ENCODE data around the gene TARS3. TPM values are rescaled to one million over a fixed set of nuclear protein-coding genes. Genes with fewer than 3 reads are reported as not detected.
"Not testable (repeated sequence)": the region's sequence is repeated elsewhere in the genome, so short reads cannot be mapped to it uniquely, and the experiment has no call there.

TARS3 gene
- total RNA-seq: 10 to 100 TPM in 1 of 2 experiments, 1 to 10 TPM in 1; 10.0 to 10.7 TPM
- 17.7 TPM for polyA plus RNA-seq

DNA sequence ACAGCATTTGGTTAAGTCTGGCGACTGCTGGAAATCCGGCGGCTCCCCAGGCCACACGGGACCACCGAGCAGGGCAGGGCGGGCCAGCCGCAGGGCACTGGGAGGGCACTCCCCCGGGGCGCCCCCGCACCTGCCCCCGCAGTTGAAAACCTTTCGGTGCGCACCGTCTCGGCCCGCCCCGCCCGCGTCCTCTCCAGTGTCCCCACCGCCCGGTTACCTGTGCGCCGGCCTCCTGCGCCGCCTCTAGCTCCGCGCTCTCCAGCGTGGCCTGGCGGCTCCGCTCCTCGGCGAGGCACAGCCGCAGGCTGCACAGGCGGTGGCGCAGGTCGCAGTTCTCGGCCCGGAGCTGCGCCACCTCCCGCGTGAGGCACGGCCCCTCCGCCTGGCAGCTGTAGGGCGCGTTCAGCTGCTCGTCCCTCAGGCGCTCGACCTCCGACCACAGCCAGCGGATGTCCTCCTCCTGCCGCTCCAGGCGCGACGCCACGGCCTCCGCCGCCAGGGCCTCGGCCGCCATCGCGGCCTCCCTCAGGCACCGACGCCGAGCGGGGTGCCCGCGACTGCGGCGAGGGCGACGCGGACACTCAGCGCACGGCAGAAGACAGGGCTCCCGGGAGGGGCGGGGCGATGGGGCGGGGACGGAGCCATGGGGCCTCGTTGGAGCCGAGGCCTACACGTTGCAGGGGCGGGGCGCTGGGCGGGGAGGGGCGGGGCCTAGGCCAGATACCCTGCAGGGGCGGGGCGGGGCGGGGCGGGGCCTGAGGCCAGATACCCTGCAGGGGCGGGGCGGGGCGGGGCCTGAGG is at the start of gene TARS3:
Gene TARS3 (minus strand): TSS at position 600 of the 801 bp plus-strand sequence. CDS start 86 bp downstream, at position 514.
- H3K9me3 ChIP-seq (ENCODE audit: low read length): no peaks in the 10 kb centered on the region
- Mint-ChIP-seq H3K27ac (peak within 1 kb of the TSS; percentile 84 to 98 (median 92)), H3K4me3 (peak within 1 kb of the TSS; percentile 84 to 95 (median 89)), H3K36me3 (peaks cover 7 to 37% (median 17%) of the 10 kb centered on the region in 3 donors), H3K27me3 (no peaks in the 10 kb centered on the region), H3K4me1 (peaks cover 29 to 44% (median 39%) of the 10 kb centered on the region in 3 donors), H3K9me3 (no peaks in the 10 kb centered on the region)
- POLR2A ChIA-PET: interaction anchor here (0.5 to 2.0 kb wide), 4 partner anchors 20 to 472 kb away, joined by 3 to 7 read pairs (median 5); partner anchors contain the start of genes CHSY1, SNRPA1 and TM2D3
- CTCF ChIA-PET: interaction anchor here (1.2 to 2.2 kb wide), 4 partner anchors 10 to 429 kb away, joined by 4 to 7 read pairs (median 4); partner anchors contain the start of gene SNRPA1
- H3K27me3 ChIP-seq (ENCODE audit: insufficient read depth, low read length, poor library complexity, severe bottlenecking): no peaks in the 10 kb centered on the region
- H3K27ac ChIP-seq (ENCODE audit: low read depth, low read length): peak within 1 kb of the TSS; percentile 71
- peak; percentile 87 to 99 (median 95) for DNase-seq
- peak within 1 kb of the TSS; percentile 69 for H3K4me3 ChIP-seq (ENCODE audit: low read length)
- H3K4me1 ChIP-seq (ENCODE audit: insufficient read depth, low read length): peaks cover 16% of the 10 kb centered on the region
- peaks cover 25% of the 10 kb centered on the region for H3K36me3 ChIP-seq (ENCODE audit: insufficient read depth, low read length)

DNA sequence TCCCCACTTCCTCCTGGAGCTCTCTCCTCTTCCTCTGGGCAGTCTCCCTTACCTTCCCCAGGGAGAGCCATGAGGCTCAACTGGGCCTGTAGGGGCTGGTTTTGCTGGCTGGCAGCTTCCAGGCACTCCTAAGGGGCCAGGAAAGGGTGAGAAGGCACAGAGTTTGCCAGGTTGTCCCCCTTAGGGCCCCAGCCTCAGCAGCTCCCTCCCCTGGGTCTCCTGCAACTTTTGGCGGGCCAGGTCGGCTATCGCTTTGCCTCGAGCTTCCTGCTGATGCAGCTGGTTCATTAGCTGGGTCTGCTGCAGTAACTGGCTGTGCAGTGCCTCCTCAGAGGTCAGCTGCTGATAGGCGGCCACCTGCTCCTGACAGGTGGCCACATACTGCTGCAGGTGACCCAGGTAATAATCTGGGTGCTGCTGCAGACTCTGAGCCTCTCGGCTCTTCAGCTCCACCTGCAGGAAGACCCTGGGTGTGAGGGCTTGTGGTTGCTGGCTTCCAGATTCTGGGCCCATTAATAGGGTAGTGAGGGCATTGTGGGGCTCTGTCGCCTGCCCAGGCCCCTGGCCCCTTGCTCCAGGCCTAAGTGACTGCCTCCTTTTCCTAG is 49.3 kb upstream of the TARS3 start:
- CTCF ChIA-PET: interaction anchor here (0.7 kb wide), 1 partner anchor 51 kb away, joined by 3 read pairs; no protein-coding TSS in a partner anchor
- Histone ChIP-seq H3K36me3 (ENCODE audit: insufficient read depth, low read length) (no peaks in the 10 kb centered on the region), H3K4me1 (ENCODE audit: insufficient read depth, low read length) (no peaks in the 10 kb centered on the region), H3K27me3 (ENCODE audit: insufficient read depth, low read length, poor library complexity, severe bottlenecking) (no peaks in the 10 kb centered on the region), H3K9me3 (ENCODE audit: low read length) (no peaks in the 10 kb centered on the region), H3K4me3 (ENCODE audit: low read length) (no peak overlapping the region), H3K27ac (ENCODE audit: low read depth, low read length) (no peak overlapping the region)
- no peak for DNase-seq
- Mint-ChIP-seq H3K27me3 (peaks cover 0 to 3% of the 10 kb centered on the region in 2 donors), H3K36me3 (peaks cover 0 to 2% (median 0%) of the 10 kb centered on the region in 3 donors), H3K4me1 (no peaks in the 10 kb centered on the region), H3K9me3 (no peaks in the 10 kb centered on the region), H3K27ac (no peak overlapping the region), H3K4me3 (no peak overlapping the region)
- POLR2A ChIA-PET: no interaction called here

DNA sequence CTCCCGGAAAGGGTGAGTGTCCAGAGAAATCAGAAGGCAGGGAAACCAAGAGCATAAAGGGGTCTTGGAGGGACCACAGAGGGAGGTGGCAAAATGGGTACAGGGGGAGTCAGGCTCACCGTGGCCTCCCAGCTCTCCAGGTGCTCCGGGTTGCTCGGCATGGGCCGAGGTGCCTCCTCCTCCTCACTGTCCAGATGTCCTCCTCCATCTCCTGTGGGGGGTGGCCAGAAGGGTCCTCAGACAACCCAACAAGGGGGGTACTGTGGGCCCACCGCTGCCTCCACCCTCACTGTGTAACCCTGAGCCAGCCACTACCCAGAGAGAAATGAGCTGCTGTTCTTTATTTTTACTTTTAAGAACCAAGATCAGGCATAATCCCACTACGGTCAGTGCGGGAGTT is 48.6 kb upstream of the TARS3 start:
- Mint-ChIP-seq H3K9me3 (no peaks in the 10 kb centered on the region), H3K4me3 (no peak overlapping the region), H3K36me3 (peaks cover 0 to 2% (median 0%) of the 10 kb centered on the region in 3 donors), H3K4me1 (no peaks in the 10 kb centered on the region), H3K27ac (no peak overlapping the region), H3K27me3 (peaks cover 0 to 3% of the 10 kb centered on the region in 2 donors)
- Histone ChIP-seq H3K9me3 (ENCODE audit: low read length) (no peaks in the 10 kb centered on the region), H3K27me3 (ENCODE audit: insufficient read depth, low read length, poor library complexity, severe bottlenecking) (no peaks in the 10 kb centered on the region), H3K4me3 (ENCODE audit: low read length) (no peak overlapping the region), H3K27ac (ENCODE audit: low read depth, low read length) (no peak overlapping the region), H3K36me3 (ENCODE audit: insufficient read depth, low read length) (no peaks in the 10 kb centered on the region), H3K4me1 (ENCODE audit: insufficient read depth, low read length) (no peaks in the 10 kb centered on the region)
- CTCF ChIA-PET: interaction anchor here (0.7 kb wide), 1 partner anchor 50 kb away, joined by 3 read pairs; no protein-coding TSS in a partner anchor
- no peak for DNase-seq
- POLR2A ChIA-PET: no interaction called here

DNA sequence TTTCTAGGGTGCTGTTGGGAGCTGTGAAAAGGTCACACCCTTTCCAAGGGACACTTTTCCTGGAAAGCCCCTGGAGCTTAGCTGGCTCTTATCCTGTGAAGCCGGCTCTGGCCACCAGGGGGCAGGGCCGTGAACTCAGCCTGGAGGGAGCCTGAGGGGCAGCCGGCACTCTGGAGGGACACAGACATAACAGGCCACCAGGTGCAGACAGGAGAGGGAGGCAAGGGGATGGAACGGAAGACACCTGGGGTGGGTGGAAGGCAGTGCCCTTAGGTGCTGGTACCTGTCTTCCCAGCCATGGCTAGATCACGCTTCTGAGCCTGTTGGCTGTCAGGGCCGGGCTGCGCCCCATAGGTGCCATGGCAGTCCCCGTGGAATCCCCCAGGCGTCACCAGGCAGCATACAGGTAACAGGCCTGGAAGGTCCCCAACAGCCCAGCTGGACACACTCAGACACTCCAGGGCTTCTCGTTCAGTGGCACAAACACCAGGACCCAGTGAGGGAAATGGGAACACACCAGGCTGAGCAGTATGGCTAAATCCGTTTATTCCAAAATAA is 42.9 kb upstream of the TARS3 start:
- H3K27me3 ChIP-seq (ENCODE audit: insufficient read depth, low read length, poor library complexity, severe bottlenecking); DNase-seq; POLR2A ChIA-PET; H3K27me3 Mint-ChIP-seq; CTCF ChIA-PET; H3K27ac Mint-ChIP-seq; H3K4me3 Mint-ChIP-seq; H3K4me1 Mint-ChIP-seq; H3K9me3 Mint-ChIP-seq; H3K27ac ChIP-seq (ENCODE audit: low read depth, low read length); H3K36me3 ChIP-seq (ENCODE audit: insufficient read depth, low read length); H3K9me3 ChIP-seq (ENCODE audit: low read length); H3K4me1 ChIP-seq (ENCODE audit: insufficient read depth, low read length); H3K36me3 Mint-ChIP-seq; H3K4me3 ChIP-seq (ENCODE audit: low read length): not testable (repeated sequence)

DNA sequence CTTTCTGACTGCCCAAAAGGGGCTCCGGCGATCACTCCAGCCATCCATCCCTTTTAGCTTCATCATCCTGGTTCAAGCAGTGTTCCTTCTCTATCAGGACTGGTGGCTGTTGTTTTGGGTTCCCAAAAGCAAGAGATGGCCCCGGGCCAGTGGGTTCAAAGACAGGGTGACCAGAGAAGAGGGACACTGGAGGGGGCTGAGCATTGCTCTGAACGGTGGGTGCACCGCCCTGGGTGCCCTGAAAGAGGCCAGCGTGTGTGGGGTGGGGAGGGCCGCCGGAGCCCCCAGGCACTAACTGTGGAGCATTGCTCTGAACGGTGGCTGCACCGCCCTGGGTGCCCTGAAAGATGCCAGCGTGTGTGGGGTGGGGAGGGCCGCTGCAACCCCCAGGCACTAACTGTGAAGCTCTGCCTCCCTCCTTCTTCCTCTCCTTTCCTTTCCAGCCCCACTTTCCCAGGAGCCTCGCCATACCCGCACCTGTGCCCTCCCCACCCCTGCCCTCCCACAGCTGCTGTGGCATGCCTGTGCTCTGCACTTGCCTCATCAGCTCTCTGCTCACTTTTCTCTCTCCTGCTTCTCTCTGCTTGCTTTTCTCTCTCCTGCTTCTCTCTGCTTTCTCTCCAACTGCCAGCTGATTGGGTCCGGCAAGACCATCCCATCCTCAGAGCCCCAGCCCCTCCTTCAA is 41.6 kb upstream of the TARS3 start:
- no peak overlapping the region for H3K4me3 Mint-ChIP-seq
- H3K27ac ChIP-seq (ENCODE audit: low read depth, low read length): no peak overlapping the region
- no peak overlapping the region for H3K4me3 ChIP-seq (ENCODE audit: low read length)
- H3K27me3 ChIP-seq (ENCODE audit: insufficient read depth, low read length, poor library complexity, severe bottlenecking): no peaks in the 10 kb centered on the region
- peaks cover 0 to 4% (median 0%) of the 10 kb centered on the region in 5 donors for H3K9me3 Mint-ChIP-seq
- H3K36me3 Mint-ChIP-seq: peaks cover 0 to 2% (median 0%) of the 10 kb centered on the region in 3 donors
- DNase-seq: no peak
- no peaks in the 10 kb centered on the region for H3K4me1 ChIP-seq (ENCODE audit: insufficient read depth, low read length)
- no peaks in the 10 kb centered on the region for H3K27me3 Mint-ChIP-seq
- H3K4me1 Mint-ChIP-seq: no peaks in the 10 kb centered on the region
- peak overlapping the region in 1 of 8 donors; percentile 60 for H3K27ac Mint-ChIP-seq
- H3K36me3 ChIP-seq (ENCODE audit: insufficient read depth, low read length): no peaks in the 10 kb centered on the region
- ChIA-PET POLR2A (no interaction called here), CTCF (no interaction called here)
- H3K9me3 ChIP-seq (ENCODE audit: low read length): no peaks in the 10 kb centered on the region

DNA sequence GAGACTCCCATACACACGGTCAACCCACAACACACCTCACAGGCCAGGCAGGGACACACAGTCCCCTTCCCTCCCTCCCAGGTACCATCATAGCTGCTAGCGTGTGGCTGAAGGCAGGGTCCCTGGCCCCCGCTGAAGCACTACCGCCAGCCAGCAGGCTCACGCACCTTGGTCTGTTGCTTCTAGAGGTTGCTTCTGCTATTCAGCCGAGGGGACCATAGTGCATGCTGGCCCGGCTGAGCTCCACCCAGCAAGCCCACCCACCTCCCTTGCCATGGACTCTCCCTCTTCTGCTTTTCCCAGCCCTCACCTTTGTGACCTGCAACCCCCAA is 41.0 kb upstream of the TARS3 start:
- H3K36me3 ChIP-seq (ENCODE audit: insufficient read depth, low read length); H3K27me3 ChIP-seq (ENCODE audit: insufficient read depth, low read length, poor library complexity, severe bottlenecking); H3K4me3 ChIP-seq (ENCODE audit: low read length); DNase-seq; POLR2A ChIA-PET; H3K27ac Mint-ChIP-seq; H3K4me1 Mint-ChIP-seq; H3K36me3 Mint-ChIP-seq; CTCF ChIA-PET; H3K4me1 ChIP-seq (ENCODE audit: insufficient read depth, low read length); H3K27me3 Mint-ChIP-seq; H3K9me3 ChIP-seq (ENCODE audit: low read length); H3K4me3 Mint-ChIP-seq; H3K9me3 Mint-ChIP-seq; H3K27ac ChIP-seq (ENCODE audit: low read depth, low read length): not testable (repeated sequence)

DNA sequence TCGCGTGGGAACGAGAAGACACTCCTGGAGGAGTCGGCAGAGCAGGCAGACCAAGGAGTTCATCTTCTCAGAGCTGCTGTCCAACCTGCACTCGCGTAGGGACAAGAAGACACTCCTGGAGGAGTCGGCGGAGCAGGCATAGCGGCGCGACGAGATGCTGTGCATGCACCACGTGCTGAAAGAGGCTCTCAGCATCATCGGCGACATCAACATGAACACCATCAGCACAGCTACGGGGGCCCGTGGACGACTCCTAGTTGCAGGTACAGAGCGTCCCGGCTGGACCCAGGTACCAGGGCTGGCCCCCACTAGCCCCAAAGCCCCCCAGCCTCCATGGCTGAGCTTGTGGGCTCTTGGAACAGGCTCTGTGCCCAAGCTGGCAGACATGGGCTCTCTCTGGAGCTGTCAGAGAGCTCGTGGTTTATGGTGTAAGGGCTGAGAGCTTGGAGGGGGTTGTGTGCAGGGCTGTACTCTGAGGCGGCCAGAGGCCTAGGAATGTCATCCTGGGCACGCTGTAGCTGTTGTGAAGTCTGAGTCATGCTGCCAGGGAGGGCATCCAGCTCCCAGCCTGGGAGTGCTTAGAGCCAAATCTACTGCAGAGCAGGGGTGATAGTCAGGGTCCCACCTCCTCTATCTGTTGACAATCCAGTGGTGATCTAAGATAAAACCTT is 40.5 kb upstream of the TARS3 start:
- H3K9me3 ChIP-seq (ENCODE audit: low read length); H3K27me3 Mint-ChIP-seq; H3K4me1 Mint-ChIP-seq; DNase-seq; H3K4me3 ChIP-seq (ENCODE audit: low read length); H3K9me3 Mint-ChIP-seq; POLR2A ChIA-PET; H3K4me3 Mint-ChIP-seq; H3K27ac Mint-ChIP-seq; H3K27me3 ChIP-seq (ENCODE audit: insufficient read depth, low read length, poor library complexity, severe bottlenecking); H3K27ac ChIP-seq (ENCODE audit: low read depth, low read length); H3K36me3 ChIP-seq (ENCODE audit: insufficient read depth, low read length); H3K4me1 ChIP-seq (ENCODE audit: insufficient read depth, low read length); H3K36me3 Mint-ChIP-seq; CTCF ChIA-PET: not testable (repeated sequence)
